ENCODE data around the gene LMLN. TPM values are rescaled to one million over a fixed set of nuclear protein-coding genes. Genes with fewer than 3 reads are reported as not detected.
A peak's percentile ranks its signal among the peaks of the same experiment; 100 is the strongest.
"Not testable (repeated sequence)": the region's sequence is repeated elsewhere in the genome, so short reads cannot be mapped to it uniquely, and the experiment has no call there.

The LMLN gene
- 2.8 and 7.8 TPM in 2 replicates for total RNA-seq (2014; rRNA removed; shearing (Covaris generic); ENCODE audit: low replicate concordance)

GRCh38 chr3:197959891-197960693 lies at the start of gene LMLN:
Gene LMLN (plus strand): TSS chr3:197960217. CDS start chr3:197960246, 29 bp downstream.
- no peaks in the 10 kb centered on the region for H3K9me3 ChIP-seq (ENCODE audit: low read length)
- H3K27me3 ChIP-seq (ENCODE audit: low read length), result no peaks in the 10 kb centered on the region
- H2AFZ ChIP-seq (ENCODE audit: low read length), result peak within 1 kb of the TSS; percentile 89
- peak; percentile 99 for DNase-seq
- H3K36me3 ChIP-seq (ENCODE audit: insufficient read depth, low read length), result peaks cover 13% of the 10 kb centered on the region; the same call in 1 of the 2 replicates
- H3K4me2 ChIP-seq (ENCODE audit: low read depth, low read length, poor library complexity, severe bottlenecking), result peak within 1 kb of the TSS; percentile 90
- H3K9ac ChIP-seq (ENCODE audit: low read length), result peak within 1 kb of the TSS; percentile 72
- peak within 1 kb of the TSS; percentile 76 for H3K4me3 ChIP-seq (ENCODE audit: low read length)
- no peak within 1 kb of the TSS for H3K27ac ChIP-seq (ENCODE audit: low read length)
- H3K4me1 ChIP-seq (ENCODE audit: low read length), result peaks cover 28% of the 10 kb centered on the region
- H4K20me1 ChIP-seq (ENCODE audit: insufficient read depth, low read depth, low read length), result no peaks in the 10 kb centered on the region
- H3K79me2 ChIP-seq (ENCODE audit: low read length), result no peaks in the 10 kb centered on the region
- no peaks in the 10 kb centered on the region for H3K9me2 ChIP-seq (replicated peaks; ENCODE audit: insufficient read depth, low read length)

GRCh38 chr3:197912741-197913476 lies 47.1 kb upstream of the LMLN start:
- H3K4me1 ChIP-seq (ENCODE audit: low read length), result peaks cover 25% of the 10 kb centered on the region
- peak overlapping the region; percentile 60 for H3K4me3 ChIP-seq (ENCODE audit: low read length)
- no peaks in the 10 kb centered on the region for H3K9me3 ChIP-seq (ENCODE audit: low read length)
- peak overlapping the region; percentile 62 for H3K9ac ChIP-seq (ENCODE audit: low read length)
- peak overlapping the region; percentile 67 for H3K4me2 ChIP-seq (ENCODE audit: low read depth, low read length, poor library complexity, severe bottlenecking)
- no peaks in the 10 kb centered on the region for H3K27me3 ChIP-seq (ENCODE audit: low read length)
- DNase-seq, result peak; percentile 84
- no peak overlapping the region for H3K27ac ChIP-seq (ENCODE audit: low read length)
- H3K79me2 ChIP-seq (ENCODE audit: low read length), result peaks cover 19% of the 10 kb centered on the region
- H3K9me2 ChIP-seq (replicated peaks; ENCODE audit: insufficient read depth, low read length), result no peaks in the 10 kb centered on the region
- H2AFZ ChIP-seq (ENCODE audit: low read length), result peak overlapping the region; percentile 87
- H3K36me3 ChIP-seq (ENCODE audit: insufficient read depth, low read length), result no peaks in the 10 kb centered on the region
- H4K20me1 ChIP-seq (ENCODE audit: insufficient read depth, low read depth, low read length), result no peaks in the 10 kb centered on the region

- H3K9me2 ChIP-seq (replicated peaks; ENCODE audit: insufficient read depth, low read length), result no peaks in the 10 kb centered on the region
- H2AFZ ChIP-seq (ENCODE audit: low read length), result peak overlapping the region; percentile 87
- no peaks in the 10 kb centered on the region for H3K9me3 ChIP-seq (ENCODE audit: low read length)
- H3K27ac ChIP-seq (ENCODE audit: low read length), result no peak overlapping the region
- H3K36me3 ChIP-seq (ENCODE audit: insufficient read depth, low read length), result no peaks in the 10 kb centered on the region
- no peaks in the 10 kb centered on the region for H4K20me1 ChIP-seq (ENCODE audit: insufficient read depth, low read depth, low read length)
- DNase-seq, result no peak
- H3K79me2 ChIP-seq (ENCODE audit: low read length), result peaks cover 19% of the 10 kb centered on the region
- H3K4me2 ChIP-seq (ENCODE audit: low read depth, low read length, poor library complexity, severe bottlenecking), result peak overlapping the region; percentile 67
- peak overlapping the region; percentile 62 for H3K9ac ChIP-seq (ENCODE audit: low read length)
- peaks cover 25% of the 10 kb centered on the region for H3K4me1 ChIP-seq (ENCODE audit: low read length)
- H3K4me3 ChIP-seq (ENCODE audit: low read length), result peak overlapping the region; percentile 60; the same call in 1 of the 2 replicates
- no peaks in the 10 kb centered on the region for H3K27me3 ChIP-seq (ENCODE audit: low read length)
Observed at GRCh38 chr3:197913641-197914380, 46.2 kb upstream of the LMLN start.

- not testable (repeated sequence) for H3K27ac ChIP-seq (ENCODE audit: low read length); H3K4me2 ChIP-seq (ENCODE audit: low read depth, low read length, poor library complexity, severe bottlenecking); H3K79me2 ChIP-seq (ENCODE audit: low read length); H3K27me3 ChIP-seq (ENCODE audit: low read length); H3K9me3 ChIP-seq (ENCODE audit: low read length); H3K4me1 ChIP-seq (ENCODE audit: low read length); H2AFZ ChIP-seq (ENCODE audit: low read length); H4K20me1 ChIP-seq (ENCODE audit: insufficient read depth, low read depth, low read length); H3K9me2 ChIP-seq (replicated peaks; ENCODE audit: insufficient read depth, low read length); H3K36me3 ChIP-seq (ENCODE audit: insufficient read depth, low read length); DNase-seq; H3K9ac ChIP-seq (ENCODE audit: low read length); H3K4me3 ChIP-seq (ENCODE audit: low read length)
Observed at GRCh38 chr3:197921429-197922275, 38.4 kb upstream of the LMLN start.

- H3K4me2 ChIP-seq (ENCODE audit: low read depth, low read length, poor library complexity, severe bottlenecking), result no peak overlapping the region
- H3K4me3 ChIP-seq (ENCODE audit: low read length), result no peak overlapping the region
- H3K36me3 ChIP-seq (ENCODE audit: insufficient read depth, low read length), result no peaks in the 10 kb centered on the region
- no peak overlapping the region for H2AFZ ChIP-seq (ENCODE audit: low read length)
- no peaks in the 10 kb centered on the region for H3K79me2 ChIP-seq (ENCODE audit: low read length)
- no peaks in the 10 kb centered on the region for H3K9me2 ChIP-seq (replicated peaks; ENCODE audit: insufficient read depth, low read length)
- H3K27me3 ChIP-seq (ENCODE audit: low read length), result no peaks in the 10 kb centered on the region
- H3K27ac ChIP-seq (ENCODE audit: low read length), result no peak overlapping the region
- H3K9me3 ChIP-seq (ENCODE audit: low read length), result no peaks in the 10 kb centered on the region
- peak; percentile 78 for DNase-seq
- no peaks in the 10 kb centered on the region for H3K4me1 ChIP-seq (ENCODE audit: low read length)
- H3K9ac ChIP-seq (ENCODE audit: low read length), result no peak overlapping the region
- no peaks in the 10 kb centered on the region for H4K20me1 ChIP-seq (ENCODE audit: insufficient read depth, low read depth, low read length)
Observed at GRCh38 chr3:197926418-197926817, 33.6 kb upstream of the LMLN start.

GRCh38 chr3:197927578-197927977 lies 32.4 kb upstream of the LMLN start:
- H3K4me1 ChIP-seq (ENCODE audit: low read length); DNase-seq; H3K9me3 ChIP-seq (ENCODE audit: low read length); H3K36me3 ChIP-seq (ENCODE audit: insufficient read depth, low read length); H3K27ac ChIP-seq (ENCODE audit: low read length); H3K9me2 ChIP-seq (replicated peaks; ENCODE audit: insufficient read depth, low read length); H3K4me3 ChIP-seq (ENCODE audit: low read length); H3K4me2 ChIP-seq (ENCODE audit: low read depth, low read length, poor library complexity, severe bottlenecking); H3K27me3 ChIP-seq (ENCODE audit: low read length); H2AFZ ChIP-seq (ENCODE audit: low read length); H4K20me1 ChIP-seq (ENCODE audit: insufficient read depth, low read depth, low read length); H3K79me2 ChIP-seq (ENCODE audit: low read length); H3K9ac ChIP-seq (ENCODE audit: low read length): not testable (repeated sequence)

- Histone ChIP-seq H3K4me1 (ENCODE audit: low read length) (peaks cover 22% of the 10 kb centered on the region), H3K27ac (ENCODE audit: low read length) (no peak overlapping the region), H3K9me2 (replicated peaks; ENCODE audit: insufficient read depth, low read length) (no peaks in the 10 kb centered on the region), H3K9me3 (ENCODE audit: low read length) (no peaks in the 10 kb centered on the region), H3K4me2 (ENCODE audit: low read depth, low read length, poor library complexity, severe bottlenecking) (peak overlapping the region; percentile 46), H3K27me3 (ENCODE audit: low read length) (no peaks in the 10 kb centered on the region), H3K4me3 (ENCODE audit: low read length) (no peak overlapping the region), H2AFZ (ENCODE audit: low read length) (no peak overlapping the region), H4K20me1 (ENCODE audit: insufficient read depth, low read depth, low read length) (no peaks in the 10 kb centered on the region), H3K9ac (ENCODE audit: low read length) (no peak overlapping the region), H3K36me3 (ENCODE audit: insufficient read depth, low read length) (no peaks in the 10 kb centered on the region), H3K79me2 (ENCODE audit: low read length) (no peaks in the 10 kb centered on the region)
- no peak for DNase-seq
Observed at GRCh38 chr3:197936819-197937384, 23.1 kb upstream of the LMLN start.
